HCT116 (cell line): ENCODE measurements around the gene FHIT.

ENCODE experiments used
- EGR1 ChIP-seq: IDR thresholded peaks from 2 replicates; pipeline ENCODE4 v1.6.1; 2012; ENCODE audit warnings: low read depth
- POLR2A ChIP-seq: IDR thresholded peaks from 2 replicates; pipeline ENCODE4 v1.7.0; 2011; ENCODE audit warnings: borderline replicate concordance; ENCODE audit not compliant: insufficient read depth, insufficient read length; ENCODE audit errors: extremely low read depth
- POLR2AphosphoS5 ChIP-seq: IDR thresholded peaks from 2 replicates; pipeline ENCODE4 v1.6.1; 2011; ENCODE audit warnings: mild to moderate bottlenecking, low read depth, low read length, moderate library complexity

DNA sequence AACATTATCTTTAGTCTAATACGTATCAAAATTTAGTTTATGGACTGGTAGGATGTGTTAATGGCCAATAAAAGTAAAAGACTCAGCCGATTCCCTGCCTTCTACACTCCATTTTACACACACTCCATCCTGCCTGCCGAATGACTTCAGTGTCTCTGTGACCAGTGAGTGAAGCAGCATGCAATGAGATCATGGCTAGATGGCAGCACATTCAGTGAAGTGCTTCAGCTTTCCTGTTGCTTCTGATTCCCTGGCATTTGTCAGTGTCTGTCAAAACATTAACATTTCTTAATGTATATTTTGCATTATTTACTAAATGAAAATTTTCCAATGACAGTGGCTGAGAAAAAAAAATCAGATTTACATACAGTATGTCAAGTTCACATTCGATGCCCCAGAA is 412.0 kb downstream of the FHIT start:
- no peak for TF ChIP-seq EGR1
- TF ChIP-seq POLR2A: no peak
- no peak for TF ChIP-seq POLR2AphosphoS5
